ENCODE measurements around the gene OR4P4.

Gene OR4P4

GRCh38 chr11:55634813-55635212 lies at the start of gene OR4P4:
OR4P4 (plus strand) TSS chr11:55635113.
- no peak for DNase-seq

- DNase-seq = no peak
Measured at GRCh38 chr11:55607545-55607944, 27.4 kb upstream of the OR4P4 start, which contains the start of gene OR4C11. OR4C11 (minus strand) TSS chr11:55607645; CDS start chr11:55604373, 3,272 bp downstream.

GRCh38 chr11:55624531-55624930 lies 10.4 kb upstream of the OR4P4 start:
- DNase-seq = no peak

GRCh38 chr11:55648027-55648426 lies 13.1 kb downstream of the OR4P4 start, which contains the start of gene OR4S2:
OR4S2 (plus strand) TSS chr11:55648327; CDS start chr11:55650904, 2,577 bp downstream.
- DNase-seq = no peak

GRCh38 chr11:55652560-55652959 lies 17.6 kb downstream of the OR4P4 start:
- no peak for DNase-seq

- no peak for DNase-seq
Measured at GRCh38 chr11:55655096-55655495, 20.2 kb downstream of the OR4P4 start.

- DNase-seq = no peak
Measured at GRCh38 chr11:55658031-55658573, 23.2 kb downstream of the OR4P4 start.

- DNase-seq = no peak
Measured at GRCh38 chr11:55658608-55659007, 23.7 kb downstream of the OR4P4 start.

GRCh38 chr11:55661901-55662300 lies 27.0 kb downstream of the OR4P4 start, which contains the start of gene OR4C6:
OR4C6 (plus strand) TSS chr11:55662201; CDS start chr11:55665167, 2,966 bp downstream.
- no peak for DNase-seq

- no peak for DNase-seq
Measured at GRCh38 chr11:55669376-55669775, 34.5 kb downstream of the OR4P4 start.

- DNase-seq = no peak
Measured at GRCh38 chr11:55673860-55674259, 38.9 kb downstream of the OR4P4 start.
